Body of pancreas (tissue), 4 donors: Measurements from ENCODE around the gene PLTP. TPM values are rescaled to one million over a fixed set of nuclear protein-coding genes. Genes with fewer than 3 reads are reported as not detected.
"Not testable (repeated sequence)": the region's sequence is repeated elsewhere in the genome, so short reads cannot be mapped to it uniquely, and the experiment has no call there.

Experiments used
- ATAC-seq: fragments of 150-250 bp; one replicate; pipeline ENCODE4 v1.9.1; 2016
- DNase-seq, 4 donors: peaks; one replicate each; pipeline ENCODE4 v3.0.0-alpha.2; 2019
- H3K27ac ChIP-seq, 4 donors: fragments of 200-600 bp; sonication (generic); 1 replicate in 3 of 4; 2 replicates in 1 of 4; pipeline versions ENCODE4 v1.5.1 to v1.6.1; 2016 to 2019; ENCODE audit warnings: mild to moderate bottlenecking in 1 of 4, mixed read lengths in 1 of 4, moderate library complexity in 1 of 4
- H3K27me3 ChIP-seq, 2 donors: fragments of 200-600 bp; sonication (generic); one replicate each; pipeline ENCODE4 v1.6.0; 2016; ENCODE audit warnings: mild to moderate bottlenecking in 1 of 2
- H3K36me3 ChIP-seq, 2 donors: fragments of 200-600 bp; sonication (generic); replicated peaks in 1 of 2; 2 replicates each; pipeline ENCODE4 v1.5.1; 2016; ENCODE audit warnings: low read depth in 2 of 2; ENCODE audit not compliant: insufficient read depth in 1 of 2
- H3K4me1 ChIP-seq: fragments of 200-600 bp; sonication (generic); one replicate; pipeline ENCODE4 v1.6.0; 2016
- H3K4me3 ChIP-seq, 2 donors: fragments of 200-600 bp; sonication (generic); 1 replicate in 1 of 2; 2 replicates in 1 of 2; pipeline ENCODE4 v1.5.1; 2016 to 2019
- H3K9me3 ChIP-seq, 3 donors: fragments of 200-600 bp; sonication (generic); 1 replicate in 2 of 3; 2 replicates in 1 of 3; pipeline ENCODE4 v1.5.1; 2016
- CTCF ChIP-seq, 7 experiments: fragments of 450-650 bp in 4 of 7; fragments of 200-600 bp in 3 of 7; sonication (generic) in 3 of 7; IDR thresholded peaks; one replicate each; pipeline ENCODE4 v1.5.1; 2016 to 2019; ENCODE audit warnings: antibody characterized with exemption in 7 of 7
- POLR2A ChIP-seq, 3 donors: fragments of 450-650 bp; IDR thresholded peaks; one replicate each; pipeline ENCODE4 v1.6.1; 2016; ENCODE audit warnings: antibody characterized with exemption in 3 of 3, mild to moderate bottlenecking in 2 of 3
- WGBS, 2 donors: methylation state at CpG; one replicate each; pipeline ENCODE4 v1.1.5; 2017; 5-methylcytosine and 5-hydroxymethylcytosine counted together
- intact Hi-C: fragments of 100-400 bp; cut with DNase I; formaldehyde crosslinking; loops from one replicate; pipeline ENCODE4 v1.15.1; 2023
- total RNA-seq, 2 donors: library from RNA; depleted of rRNA; stranded (reverse); fragments of >200 nt; gene quantifications; one replicate each; pipeline ENCODE4 v1.1.0, GENCODE V29; 2016

PLTP gene
- total RNA-seq, 2 donors from 2014 or later = 109 to 198 TPM

- no peak for TF ChIP-seq CTCF (IDR thresholded peaks at IDR 0.05)
- no peak for TF ChIP-seq POLR2A (IDR thresholded peaks at IDR 0.05)
- peak in 1 of 4 donors; percentile 7 for DNase-seq
- peaks cover 18 to 52% of the 10 kb centered on the region in 2 donors for H3K36me3 ChIP-seq
- intact Hi-C loops = no loop called here
- no peak for ATAC-seq
- H3K9me3 ChIP-seq = no peaks in the 10 kb centered on the region
- no peaks in the 10 kb centered on the region for H3K27me3 ChIP-seq
- 84 to 95% methylated on average over 10 to 17 of the region's 19 CpGs for WGBS, 2 donors
- no peak overlapping the region for H3K27ac ChIP-seq
- no peak overlapping the region for H3K4me3 ChIP-seq
- no peaks in the 10 kb centered on the region for H3K4me1 ChIP-seq
Observed at GRCh38 chr20:45957021-45957941, 45.3 kb upstream of the PLTP start.

- intact Hi-C loops, H3K27ac ChIP-seq, H3K27me3 ChIP-seq, DNase-seq, H3K4me3 ChIP-seq, H3K9me3 ChIP-seq, H3K4me1 ChIP-seq, ATAC-seq: not testable (repeated sequence)
- WGBS, 2 donors = 92 to 94% methylated on average over 10 of the region's 10 CpGs
- H3K36me3 ChIP-seq = peaks cover 24 to 53% of the 10 kb centered on the region in 2 donors
Observed at GRCh38 chr20:45956326-45956725, 44.4 kb upstream of the PLTP start.

- 96 to 98% methylated on average over 4 to 6 of the region's 9 CpGs for WGBS, 2 donors
- Histone ChIP-seq H3K36me3 (peaks cover 18 to 37% of the 10 kb centered on the region in 2 donors), H3K27ac (no peak overlapping the region)
Observed at GRCh38 chr20:45953672-45954071, 41.7 kb upstream of the PLTP start.

GRCh38 chr20:45952861-45953260, 40.9 kb upstream of the PLTP start:
- TF ChIP-seq POLR2A (IDR thresholded peaks at IDR 0.05) (no peak), CTCF (IDR thresholded peaks at IDR 0.05) (no peak)
- Histone ChIP-seq H3K27ac (no peak overlapping the region), H3K4me3 (no peak overlapping the region), H3K9me3 (no peaks in the 10 kb centered on the region), H3K27me3 (no peaks in the 10 kb centered on the region), H3K4me1 (no peaks in the 10 kb centered on the region), H3K36me3 (peaks cover 12 to 35% of the 10 kb centered on the region in 2 donors)
- ATAC-seq (no peak), DNase-seq (no peak)
- intact Hi-C loops = no loop called here
- 87 to 96% methylated on average over 3 to 5 of the region's 5 CpGs for WGBS, 2 donors

More at GRCh38 chr20:45953672-45954071, 41.7 kb upstream of the PLTP start:
- intact Hi-C loops = no loop called here
- TF ChIP-seq POLR2A (IDR thresholded peaks at IDR 0.05) (no peak), CTCF (IDR thresholded peaks at IDR 0.05) (no peak)
- Histone ChIP-seq H3K4me1 (no peaks in the 10 kb centered on the region), H3K9me3 (no peaks in the 10 kb centered on the region), H3K4me3 (no peak overlapping the region), H3K27me3 (no peaks in the 10 kb centered on the region)
- DNase-seq = no peak
- no peak for ATAC-seq

GRCh38 chr20:45951925-45952834, 40.2 kb upstream of the PLTP start:
- no peak for DNase-seq
- Histone ChIP-seq H3K36me3 (peaks cover 12 to 30% of the 10 kb centered on the region in 2 donors), H3K27ac (no peak overlapping the region), H3K4me3 (no peak overlapping the region), H3K27me3 (no peaks in the 10 kb centered on the region), H3K9me3 (no peaks in the 10 kb centered on the region), H3K4me1 (peaks cover under 1% of the 10 kb centered on the region)
- TF ChIP-seq POLR2A (IDR thresholded peaks at IDR 0.05) = no peak
- no peak for TF ChIP-seq CTCF (IDR thresholded peaks at IDR 0.05)
- intact Hi-C loops = no loop called here
- 82 to 89% methylated on average over 15 to 19 of the region's 19 CpGs for WGBS, 2 donors
- no peak for ATAC-seq
